HFF-Myc (cell line): ENCODE measurements around the gene BNC2.

ENCODE experiments used
- DNase-seq: peaks from one replicate; pipeline ENCODE4 v3.0.0-alpha.2; 2011; ENCODE audit warnings: low read depth; ENCODE audit errors: extremely low read depth
- H3K4me3 ChIP-seq: replicated peaks from 2 replicates; pipeline ENCODE4 v1.5.1; 2011; ENCODE audit warnings: low read depth, mild to moderate bottlenecking, control low read depth, low read length
- CTCF ChIP-seq: IDR thresholded peaks from 2 replicates; pipeline ENCODE4 v1.5.1; 2012; ENCODE audit warnings: mild to moderate bottlenecking, low read depth, low read length, control low read depth; ENCODE audit errors: missing control alignments

BNC2 gene

DNA sequence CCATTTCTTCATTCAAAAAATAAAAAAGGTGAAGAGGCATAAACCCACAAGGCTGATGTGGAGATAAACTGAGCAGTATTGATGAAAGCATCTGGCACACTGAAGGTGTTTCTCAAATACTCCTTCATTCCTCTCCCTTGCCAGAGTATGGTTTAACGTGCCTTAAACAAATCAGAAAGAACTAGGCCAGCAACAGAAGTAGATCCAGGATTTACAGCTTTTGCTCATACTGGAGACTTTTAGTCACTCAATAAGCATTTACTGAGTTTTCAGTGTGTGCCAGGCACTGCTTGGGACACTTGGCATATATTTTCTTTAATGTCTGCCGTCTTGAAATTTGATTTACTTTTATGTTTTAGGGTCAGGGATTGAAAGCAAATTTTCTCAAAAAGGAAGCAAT is 53.0 kb downstream of the BNC2 start:
- no peak for TF ChIP-seq CTCF
- DNase-seq = no peak
- no peak overlapping the region for H3K4me3 ChIP-seq

DNA sequence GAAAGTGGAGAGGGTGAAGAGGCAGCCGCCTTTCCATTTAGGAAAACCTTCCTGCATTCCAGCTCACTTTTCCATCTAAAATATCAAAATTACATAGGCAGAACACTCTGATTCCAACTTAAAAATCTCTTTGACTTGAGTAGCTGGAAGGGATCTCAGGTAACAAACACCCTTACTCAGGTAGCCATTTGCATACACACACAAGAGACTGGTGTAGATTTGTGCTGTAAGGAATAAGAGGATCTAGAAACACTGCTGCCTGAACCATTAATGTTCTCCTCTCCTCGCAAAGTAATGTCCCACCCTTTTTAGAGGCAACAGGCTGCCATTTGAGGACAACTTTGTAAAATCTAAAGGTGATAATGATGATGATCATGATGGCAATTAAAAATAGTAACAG is 53.5 kb downstream of the BNC2 start:
- TF ChIP-seq CTCF = no peak

GRCh38 chr9:16816011-16816410 is 54.5 kb downstream of the BNC2 start:
- DNase-seq = no peak
- no peak overlapping the region for H3K4me3 ChIP-seq
- TF ChIP-seq CTCF = no peak

More for the DNA sequence above, 53.5 kb downstream of the BNC2 start:
- no peak overlapping the region for H3K4me3 ChIP-seq
- no peak for DNase-seq

DNA sequence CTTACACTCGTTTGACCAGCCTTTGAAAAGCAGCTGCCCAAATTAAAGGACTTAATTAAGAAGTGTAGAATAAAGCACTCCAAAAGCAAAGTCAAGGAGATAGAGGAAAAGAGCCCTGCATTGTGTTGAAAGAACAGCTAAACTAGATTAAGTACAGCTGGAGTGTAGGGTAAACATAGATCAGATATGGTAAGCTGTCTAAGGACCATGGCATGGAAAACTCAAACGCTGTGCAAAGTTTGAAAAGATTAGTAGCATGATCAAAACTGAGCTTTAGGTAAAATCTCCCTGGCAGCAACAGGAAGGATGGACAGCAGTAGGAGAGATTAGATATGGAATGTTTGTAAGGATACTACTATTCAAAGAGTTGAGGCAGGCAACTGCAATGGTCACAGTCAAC is 55.4 kb downstream of the BNC2 start:
- H3K4me3 ChIP-seq = no peak overlapping the region
- no peak for DNase-seq
- no peak for TF ChIP-seq CTCF

DNA sequence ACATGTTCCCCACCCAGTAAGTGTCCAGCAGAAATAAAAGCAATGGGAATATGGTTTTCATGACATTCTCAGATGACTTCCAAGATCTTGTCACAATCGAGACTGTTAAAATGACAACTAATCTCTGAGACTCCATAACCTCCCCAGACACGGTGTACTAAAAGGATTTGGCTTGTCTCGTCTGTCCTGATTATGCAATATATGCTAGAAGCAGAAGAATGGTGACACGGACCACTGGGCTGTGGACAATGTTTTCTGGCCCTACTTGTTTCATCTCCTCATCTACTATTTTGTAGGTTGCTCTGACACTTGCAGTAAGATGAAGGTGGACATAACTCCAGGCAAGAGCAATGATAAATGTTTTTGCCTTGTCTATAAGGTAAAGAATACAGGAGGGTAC is 56.6 kb downstream of the BNC2 start:
- no peak for TF ChIP-seq CTCF
- H3K4me3 ChIP-seq = no peak overlapping the region
- no peak for DNase-seq

DNA sequence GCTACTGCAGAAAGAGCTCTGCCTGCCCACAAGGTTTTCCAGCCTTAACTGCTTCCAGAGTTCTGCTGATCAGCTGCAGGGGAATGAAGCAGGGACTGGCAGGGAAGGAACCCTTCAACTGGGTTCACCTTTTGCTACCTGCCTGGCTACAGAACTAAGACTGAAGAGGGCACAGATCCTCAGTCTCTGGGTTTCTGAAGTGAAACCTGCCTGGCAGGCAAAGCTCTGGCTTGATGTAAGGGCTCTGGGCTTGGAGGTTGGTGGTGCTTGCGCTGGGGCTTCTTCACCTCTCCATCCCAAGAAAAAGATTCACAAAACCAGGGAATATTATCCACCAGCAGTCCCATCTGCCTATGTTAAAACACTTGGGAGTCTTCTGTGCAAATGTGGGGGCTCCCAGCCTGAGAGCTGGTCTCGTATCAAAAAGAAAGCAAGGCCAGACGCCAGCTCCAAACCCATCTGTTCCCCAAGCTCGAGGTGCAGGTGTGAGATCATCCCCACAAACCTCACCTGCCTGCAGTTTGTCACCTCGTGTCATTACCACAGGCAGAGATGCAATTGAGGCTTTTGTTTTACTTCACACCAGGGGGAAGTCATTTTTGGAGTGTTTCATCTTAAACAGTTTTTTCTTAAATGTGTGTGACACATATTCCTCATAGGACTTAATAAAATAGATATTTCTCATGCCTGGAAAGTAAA is 58.3 kb downstream of the BNC2 start:
- TF ChIP-seq CTCF = no peak
- no peak for DNase-seq

DNA sequence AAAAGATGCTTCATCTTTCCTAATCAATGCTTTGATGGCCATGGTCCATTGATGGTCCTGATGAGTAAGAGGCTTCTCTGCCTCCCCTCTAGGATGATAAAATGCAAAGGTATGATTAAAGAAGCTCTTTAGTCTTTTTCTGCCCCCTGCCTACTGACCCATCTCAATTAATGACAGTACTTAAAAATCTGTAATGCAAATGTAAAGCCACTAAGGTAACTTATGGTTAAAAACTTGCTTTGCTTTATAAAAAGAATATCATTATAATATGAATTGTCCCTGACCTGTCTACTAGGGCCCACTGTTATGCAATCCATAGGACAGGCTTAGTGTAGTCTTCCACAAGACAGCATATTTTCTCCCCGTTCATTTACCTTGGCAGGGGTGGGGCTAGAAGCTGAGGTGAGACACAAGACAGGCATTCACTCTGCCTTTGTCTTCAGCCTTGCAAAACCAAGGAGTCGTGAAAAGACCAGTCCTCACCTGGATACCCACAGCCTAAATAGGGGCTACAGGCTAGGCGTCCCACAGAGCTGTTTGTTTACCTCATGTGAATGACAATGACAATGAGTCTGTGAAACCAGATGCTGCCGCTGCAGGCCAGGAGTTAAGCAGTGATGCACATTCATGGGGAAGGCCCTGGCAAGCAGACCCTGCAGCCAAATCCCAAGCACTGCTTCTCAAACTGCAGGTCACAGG is 60.4 kb downstream of the BNC2 start:
- DNase-seq = no peak
- no peak for TF ChIP-seq CTCF
- H3K4me3 ChIP-seq = no peak overlapping the region

More for the DNA sequence above, 58.3 kb downstream of the BNC2 start:
- no peak overlapping the region for H3K4me3 ChIP-seq
